Endodermal cell (in vitro differentiated cells): ENCODE data around the gene ACAA2. TPM values are rescaled to one million over a fixed set of nuclear protein-coding genes. Genes with fewer than 3 reads are reported as not detected.
"Not testable (repeated sequence)": the region's sequence is repeated elsewhere in the genome, so short reads cannot be mapped to it uniquely, and the experiment has no call there.

Source experiments
- DNase-seq: peaks from one replicate; pipeline ENCODE4 v3.0.0-alpha.2; 2017
- H3K27ac ChIP-seq: 2 replicates; pipeline ENCODE4 v1.5.1; 2013; ENCODE audit warnings: mild to moderate bottlenecking, low read depth, low read length, moderate library complexity
- H3K27me3 ChIP-seq: 2 replicates; pipeline ENCODE4 v1.6.1; 2013; ENCODE audit warnings: mild to moderate bottlenecking, low read length, moderate library complexity; ENCODE audit not compliant: insufficient read depth, control insufficient read depth, poor library complexity, severe bottlenecking
- H3K36me3 ChIP-seq: 2 replicates; pipeline ENCODE4 v1.7.0; 2013; ENCODE audit warnings: mild to moderate bottlenecking, low read length, moderate library complexity; ENCODE audit not compliant: control insufficient read depth, insufficient read depth
- H3K4me1 ChIP-seq: one replicate; pipeline ENCODE4 v1.7.0; 2013; ENCODE audit warnings: low read length; ENCODE audit not compliant: control insufficient read depth, insufficient read depth
- H3K4me3 ChIP-seq: 2 replicates; pipeline ENCODE4 v1.5.1; 2013; ENCODE audit warnings: mild to moderate bottlenecking, low read length, moderate library complexity
- H3K9ac ChIP-seq: 2 replicates; pipeline ENCODE4 v1.6.1; 2013; ENCODE audit warnings: mild to moderate bottlenecking, low read length, moderate library complexity; ENCODE audit not compliant: poor library complexity, severe bottlenecking; ENCODE audit errors: extremely low read depth
- H3K9me3 ChIP-seq: 2 replicates; pipeline ENCODE4 v1.6.1; 2013; ENCODE audit warnings: mild to moderate bottlenecking, low read length, moderate library complexity; ENCODE audit not compliant: control insufficient read depth
- H3K27ac Mint-ChIP-seq: 2 replicates; pipeline ENCODE4 v1.8.0; 2020; ENCODE audit warnings: mixed read lengths
- H3K27me3 Mint-ChIP-seq: 2 replicates; pipeline ENCODE4 v1.8.0; 2021; ENCODE audit warnings: mild to moderate bottlenecking, mixed read lengths; ENCODE audit not compliant: insufficient read depth
- H3K36me3 Mint-ChIP-seq: 2 replicates; pipeline ENCODE4 v1.8.0; 2020; ENCODE audit warnings: low read depth, mixed read lengths
- H3K4me1 Mint-ChIP-seq: 2 replicates; pipeline ENCODE4 v1.8.0; 2020; ENCODE audit warnings: mixed read lengths
- H3K4me3 Mint-ChIP-seq: 2 replicates; pipeline ENCODE4 v1.8.0; 2020; ENCODE audit warnings: mild to moderate bottlenecking, moderate library complexity, mixed read lengths
- H3K9me3 Mint-ChIP-seq: 2 replicates; pipeline ENCODE4 v1.8.0; 2020; ENCODE audit warnings: mild to moderate bottlenecking, mixed read lengths
- WGBS, 2 experiments: methylation state at CpG; one replicate each; pipeline versions ENCODE4 v1.1.5 to v1.1.7; 2013; ENCODE audit warnings: missing lambda C conversion rate in 2 of 2, mixed read lengths in 1 of 2; ENCODE audit not compliant: insufficient coverage in 1 of 2, insufficient read length in 1 of 2; 5-methylcytosine and 5-hydroxymethylcytosine counted together
- total RNA-seq, 2 donors: library from RNA; stranded (reverse); fragmentation: NEBNext Ultra II Directional in 1 of 2; extraction: Animal tissue kit (Norgen Biotek cat#: 25700) in 1 of 2; gene quantifications; 2 replicates in 1 of 2; 3 replicates in 1 of 2; pipeline ENCODE4 v1.2.1, GENCODE V29; 2021
- TF ChIP-seq, protein P1 (sequence below): fragments of 200-600 bp; sonication (generic); conservative IDR thresholded peaks from 2 replicates; pipeline ENCODE4 v1.5.0; 2021; ENCODE audit warnings: antibody characterized with exemption, mild to moderate bottlenecking

The ACAA2 gene
- total RNA-seq, 2 donors from 2014 or later: 128 to 131 TPM

DNA sequence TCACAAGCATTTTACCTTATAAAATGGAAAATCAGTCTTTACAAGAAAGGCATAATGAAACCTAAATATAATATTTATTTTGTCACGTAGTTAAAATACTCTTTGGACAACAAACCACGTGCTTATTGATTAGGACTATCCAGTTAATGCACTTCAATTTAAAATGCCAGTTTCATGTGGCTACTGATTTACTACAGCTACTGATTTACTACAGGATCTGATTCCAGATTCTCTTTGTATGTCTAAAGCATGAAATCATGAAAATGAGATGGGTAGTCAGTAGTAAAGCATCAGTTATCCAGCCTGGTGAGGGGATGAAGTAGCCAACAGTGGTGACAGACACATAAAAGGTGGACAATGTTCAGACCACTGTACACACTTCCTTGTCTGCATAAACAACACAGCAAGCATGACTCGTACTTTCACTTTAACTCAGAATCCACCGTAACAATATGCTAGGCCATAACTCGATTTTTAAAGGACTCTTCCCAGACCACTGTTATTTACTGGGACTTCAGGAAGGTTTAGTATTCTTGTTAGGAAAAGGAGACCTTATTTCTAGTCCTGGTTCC lies 24.9 kb downstream of the ACAA2 start:
- no peaks in the 10 kb centered on the region for H3K9me3 Mint-ChIP-seq
- Histone ChIP-seq H3K27me3 (no peaks in the 10 kb centered on the region), H3K9me3 (no peaks in the 10 kb centered on the region), H3K36me3 (peaks cover 95% of the 10 kb centered on the region), H3K9ac (no peak overlapping the region), H3K4me1 (no peaks in the 10 kb centered on the region), H3K4me3 (no peak overlapping the region), H3K27ac (no peak overlapping the region)
- no peak overlapping the region for H3K4me3 Mint-ChIP-seq
- DNase-seq: no peak
- peak overlapping the region; percentile 35 for H3K27ac Mint-ChIP-seq
- H3K36me3 Mint-ChIP-seq: peaks cover 79% of the 10 kb centered on the region
- TF ChIP-seq, protein P1, sequence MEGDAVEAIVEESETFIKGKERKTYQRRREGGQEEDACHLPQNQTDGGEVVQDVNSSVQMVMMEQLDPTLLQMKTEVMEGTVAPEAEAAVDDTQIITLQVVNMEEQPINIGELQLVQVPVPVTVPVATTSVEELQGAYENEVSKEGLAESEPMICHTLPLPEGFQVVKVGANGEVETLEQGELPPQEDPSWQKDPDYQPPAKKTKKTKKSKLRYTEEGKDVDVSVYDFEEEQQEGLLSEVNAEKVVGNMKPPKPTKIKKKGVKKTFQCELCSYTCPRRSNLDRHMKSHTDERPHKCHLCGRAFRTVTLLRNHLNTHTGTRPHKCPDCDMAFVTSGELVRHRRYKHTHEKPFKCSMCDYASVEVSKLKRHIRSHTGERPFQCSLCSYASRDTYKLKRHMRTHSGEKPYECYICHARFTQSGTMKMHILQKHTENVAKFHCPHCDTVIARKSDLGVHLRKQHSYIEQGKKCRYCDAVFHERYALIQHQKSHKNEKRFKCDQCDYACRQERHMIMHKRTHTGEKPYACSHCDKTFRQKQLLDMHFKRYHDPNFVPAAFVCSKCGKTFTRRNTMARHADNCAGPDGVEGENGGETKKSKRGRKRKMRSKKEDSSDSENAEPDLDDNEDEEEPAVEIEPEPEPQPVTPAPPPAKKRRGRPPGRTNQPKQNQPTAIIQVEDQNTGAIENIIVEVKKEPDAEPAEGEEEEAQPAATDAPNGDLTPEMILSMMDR: no peak
- no peaks in the 10 kb centered on the region for H3K4me1 Mint-ChIP-seq
- WGBS, 2 experiments: 94 to 99% methylated on average over 5 of the region's 5 CpGs
- no peaks in the 10 kb centered on the region for H3K27me3 Mint-ChIP-seq

DNA sequence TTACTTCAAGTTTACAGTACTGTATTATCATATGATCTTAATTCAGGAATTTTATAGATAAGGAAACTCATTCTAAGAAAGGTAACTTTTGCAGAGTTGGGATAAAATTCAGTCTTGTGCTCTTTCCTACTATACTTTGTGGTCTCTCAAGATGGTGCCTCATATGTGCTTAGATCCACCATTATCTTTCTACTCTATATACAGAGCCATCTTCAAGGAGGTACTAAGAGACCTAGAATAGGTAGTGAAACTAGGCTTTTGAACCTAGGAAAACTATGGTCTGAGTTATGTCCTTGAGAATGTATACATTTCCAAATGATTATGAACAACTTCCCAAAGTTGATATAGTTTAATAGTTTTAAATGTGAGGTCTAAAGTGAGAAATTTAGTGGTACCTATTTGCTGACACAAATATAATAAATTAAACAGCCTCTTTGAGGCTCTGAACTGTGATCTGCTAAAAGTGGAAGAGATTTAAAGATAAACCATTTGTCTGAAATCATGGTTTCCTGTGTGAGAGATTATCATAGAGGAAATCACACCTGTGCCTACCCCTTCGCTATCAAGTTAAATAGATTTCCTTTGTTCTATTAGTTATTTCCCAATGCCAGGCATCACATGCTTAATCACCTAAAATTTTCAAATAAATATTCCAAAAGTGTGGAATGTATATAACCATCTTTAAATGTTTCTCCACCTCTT lies 27.2 kb downstream of the ACAA2 start:
- DNase-seq: no peak

DNA sequence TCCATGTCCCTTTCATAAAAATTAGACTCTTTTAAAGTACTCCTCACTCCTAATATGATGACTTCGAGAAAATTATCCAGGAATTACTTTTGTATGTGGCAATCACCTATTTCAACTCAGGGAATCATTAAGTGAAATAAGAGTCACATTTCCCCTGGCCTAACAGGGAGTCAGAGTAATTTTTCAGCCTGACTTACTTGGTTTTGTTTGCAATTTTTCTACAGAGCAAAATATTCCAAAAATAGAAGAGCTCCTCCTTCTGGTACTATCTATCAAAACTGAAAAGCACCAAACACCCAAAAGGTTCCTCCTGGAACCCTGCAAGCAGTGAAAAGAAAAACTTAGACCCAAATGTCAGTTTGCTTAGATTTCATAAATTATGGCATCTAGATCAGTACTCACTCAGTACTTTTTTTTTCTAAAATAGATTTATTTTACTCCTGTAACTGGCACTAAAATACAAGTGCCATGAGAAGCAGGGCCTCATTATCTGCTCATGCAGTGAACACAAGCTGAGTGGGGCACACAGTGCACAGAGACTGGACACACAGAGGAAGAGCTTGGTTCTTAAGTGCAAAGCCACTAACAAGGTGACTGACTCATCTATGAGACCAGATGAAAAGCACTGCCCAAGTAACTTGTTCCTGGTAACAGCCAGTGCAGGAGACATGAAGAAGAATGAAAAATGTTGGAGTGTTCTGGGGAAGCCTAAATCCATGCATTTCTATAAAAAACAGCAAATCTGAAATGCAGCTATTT lies 28.7 kb downstream of the ACAA2 start:
- no peak for DNase-seq
- Histone ChIP-seq H3K27ac (no peak overlapping the region), H3K9me3 (no peaks in the 10 kb centered on the region), H3K27me3 (no peaks in the 10 kb centered on the region), H3K4me1 (no peaks in the 10 kb centered on the region), H3K4me3 (no peak overlapping the region), H3K36me3 (peaks cover 88% of the 10 kb centered on the region), H3K9ac (no peak overlapping the region)
- Mint-ChIP-seq H3K27me3 (no peaks in the 10 kb centered on the region), H3K4me1 (no peaks in the 10 kb centered on the region), H3K36me3 (peaks cover 77% of the 10 kb centered on the region), H3K9me3 (no peaks in the 10 kb centered on the region), H3K4me3 (no peak overlapping the region), H3K27ac (no peak overlapping the region)
- 95 to 100% methylated on average over 1 of the region's 1 CpG for whole genome bisulfite sequencing, 2 experiments
- TF ChIP-seq, protein P1: peak; percentile 37

More for the DNA sequence above, 27.2 kb downstream of the ACAA2 start:
- 100% methylated on average over 1 of the region's 1 CpG; no CpG with 5 or more reads in 1 of the 2 experiments for WGBS, 2 experiments
- Histone ChIP-seq H3K27me3 (no peaks in the 10 kb centered on the region), H3K27ac (no peak overlapping the region), H3K4me1 (no peaks in the 10 kb centered on the region), H3K4me3 (no peak overlapping the region), H3K36me3 (peaks cover 96% of the 10 kb centered on the region), H3K9ac (no peak overlapping the region), H3K9me3 (no peaks in the 10 kb centered on the region)
- Mint-ChIP-seq H3K9me3 (no peaks in the 10 kb centered on the region), H3K4me1 (no peaks in the 10 kb centered on the region), H3K36me3 (peaks cover 79% of the 10 kb centered on the region), H3K4me3 (no peak overlapping the region), H3K27me3 (no peaks in the 10 kb centered on the region), H3K27ac (no peak overlapping the region)
- TF ChIP-seq, protein P1: no peak

DNA sequence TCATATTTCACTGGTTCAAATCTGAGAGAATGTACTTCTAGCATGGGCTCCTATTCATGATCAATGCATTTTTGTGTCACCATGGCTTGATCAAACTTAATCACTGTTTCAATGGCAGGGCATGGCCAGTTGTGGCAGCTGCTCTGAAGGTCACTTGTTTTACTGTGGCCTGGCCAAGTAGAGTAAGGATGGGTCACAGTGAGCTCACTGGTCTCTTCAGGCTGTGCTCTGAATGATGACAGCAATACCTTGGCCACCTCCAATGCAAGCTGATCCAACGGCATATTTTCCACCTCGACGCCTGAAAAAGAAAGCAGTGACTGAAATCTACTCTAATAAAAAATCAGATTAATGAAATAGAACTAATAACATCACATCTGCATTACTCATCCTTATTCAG lies 29.7 kb downstream of the ACAA2 start:
- not testable (repeated sequence) for H3K4me1 Mint-ChIP-seq, DNase-seq

More for the DNA sequence above, 29.7 kb downstream of the ACAA2 start:
- not testable (repeated sequence) for H3K9me3 Mint-ChIP-seq, H3K27ac Mint-ChIP-seq, H3K9ac ChIP-seq, H3K27me3 ChIP-seq, H3K27ac ChIP-seq, H3K4me1 ChIP-seq, H3K4me3 ChIP-seq, H3K9me3 ChIP-seq, H3K27me3 Mint-ChIP-seq, H3K4me3 Mint-ChIP-seq
- WGBS, 2 experiments: 100% methylated on average over 3 of the region's 3 CpGs; no CpG with 5 or more reads in 1 of the 2 experiments
- H3K36me3 Mint-ChIP-seq: peaks cover 78% of the 10 kb centered on the region
- H3K36me3 ChIP-seq: peaks cover 78% of the 10 kb centered on the region
